HUES64 (cell line): Measurements from ENCODE around the gene PIK3CD.
A peak's percentile ranks its signal among the peaks of the same experiment; 100 is the strongest.
"Not testable (repeated sequence)": the region's sequence is repeated elsewhere in the genome, so short reads cannot be mapped to it uniquely, and the experiment has no call there.

ENCODE experiments used
- H3K27ac ChIP-seq: 2 replicates; pipeline ENCODE4 v1.7.0; 2013; ENCODE audit warnings: low read depth, low read length, inconsistent platforms
- H3K27me3 ChIP-seq: 2 replicates; pipeline ENCODE4 v1.6.1; 2013; ENCODE audit warnings: mild to moderate bottlenecking, low read length; ENCODE audit not compliant: insufficient read depth
- H3K36me3 ChIP-seq: 2 replicates; pipeline ENCODE4 v1.6.1; 2013; ENCODE audit warnings: mild to moderate bottlenecking, low read length; ENCODE audit not compliant: insufficient read depth
- H3K4me1 ChIP-seq: 2 replicates; pipeline ENCODE4 v1.6.1; 2013; ENCODE audit warnings: mild to moderate bottlenecking, low read length, moderate library complexity; ENCODE audit not compliant: insufficient read depth
- H3K4me3 ChIP-seq: 2 replicates; pipeline ENCODE4 v1.5.1; 2013; ENCODE audit warnings: mild to moderate bottlenecking, low read length, moderate library complexity
- H3K9ac ChIP-seq: 2 replicates; pipeline ENCODE4 v1.6.1; 2013; ENCODE audit warnings: mild to moderate bottlenecking, low read depth, low read length
- H3K9me3 ChIP-seq: 2 replicates; pipeline ENCODE4 v1.6.1; 2013; ENCODE audit warnings: low read depth, low read length; ENCODE audit not compliant: insufficient read depth
- WGBS: fragments of 150-250, 120-280 bp; methylation state at CpG from one replicate; pipeline ENCODE4 v1.1.7; 2013; ENCODE audit warnings: missing lambda C conversion rate; 5-methylcytosine and 5-hydroxymethylcytosine counted together

PIK3CD gene

DNA sequence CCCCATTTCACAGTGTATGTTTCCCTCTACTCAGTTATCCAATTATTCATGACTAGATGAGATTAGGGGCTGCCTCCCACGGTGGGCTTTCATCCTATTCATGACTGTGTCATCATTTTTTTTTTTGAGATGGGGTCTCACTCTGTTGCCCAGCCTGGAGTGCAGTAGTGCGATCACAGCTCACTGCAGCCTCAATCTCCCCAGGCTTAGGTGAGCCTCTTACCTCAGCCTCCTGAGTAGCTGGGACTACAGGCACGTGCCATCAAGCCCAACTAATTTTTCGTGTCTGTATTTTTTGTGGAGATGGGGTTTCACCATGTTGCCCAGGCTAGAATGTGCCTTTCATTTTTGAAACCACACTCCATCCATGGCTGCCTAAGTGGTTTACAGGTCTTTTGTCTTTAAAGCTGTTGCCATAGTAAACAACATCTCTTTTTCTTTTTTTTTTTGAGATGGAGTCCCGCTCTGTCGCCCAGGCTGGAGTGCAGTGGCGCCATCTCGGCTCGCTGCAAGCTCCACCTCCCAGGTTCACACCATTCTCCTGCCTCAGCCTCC is 60.0 kb downstream of the PIK3CD start:
- no peak overlapping the region for H3K27ac ChIP-seq
- peaks cover 16% of the 10 kb centered on the region for H3K4me1 ChIP-seq
- H3K36me3 ChIP-seq, result peaks cover 5% of the 10 kb centered on the region; the same call in 1 of the 2 replicates
- 90% methylated on average over 9 of the region's 9 CpGs for WGBS
- no peaks in the 10 kb centered on the region for H3K27me3 ChIP-seq
- no peak overlapping the region for H3K4me3 ChIP-seq
- no peak overlapping the region for H3K9ac ChIP-seq
- H3K9me3 ChIP-seq, result no peaks in the 10 kb centered on the region

DNA sequence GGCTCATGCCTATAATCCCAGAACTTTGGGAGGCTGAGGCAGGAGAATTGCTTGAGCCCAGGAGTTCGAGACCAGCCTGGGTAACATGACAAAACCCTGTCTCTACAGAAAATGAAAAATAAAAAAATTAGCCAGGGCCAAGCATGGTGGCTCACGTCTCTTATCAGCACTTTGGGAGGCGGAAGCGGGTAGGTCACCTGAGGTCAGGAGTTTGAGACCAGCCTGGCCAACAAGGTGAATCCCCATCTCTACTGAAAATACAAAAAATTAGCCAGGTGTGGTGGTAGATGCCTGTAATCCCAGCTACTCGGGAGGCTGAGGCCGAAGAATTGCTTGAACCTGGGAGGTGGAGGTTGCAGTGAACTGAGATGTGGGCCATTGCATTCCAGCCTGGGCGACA is 61.2 kb downstream of the PIK3CD start:
- H3K36me3 ChIP-seq, H3K4me3 ChIP-seq, H3K9ac ChIP-seq, H3K9me3 ChIP-seq, H3K27me3 ChIP-seq, H3K27ac ChIP-seq: not testable (repeated sequence)
- 96% methylated on average over 7 of the region's 7 CpGs for WGBS
- peaks cover 21% of the 10 kb centered on the region for H3K4me1 ChIP-seq

DNA sequence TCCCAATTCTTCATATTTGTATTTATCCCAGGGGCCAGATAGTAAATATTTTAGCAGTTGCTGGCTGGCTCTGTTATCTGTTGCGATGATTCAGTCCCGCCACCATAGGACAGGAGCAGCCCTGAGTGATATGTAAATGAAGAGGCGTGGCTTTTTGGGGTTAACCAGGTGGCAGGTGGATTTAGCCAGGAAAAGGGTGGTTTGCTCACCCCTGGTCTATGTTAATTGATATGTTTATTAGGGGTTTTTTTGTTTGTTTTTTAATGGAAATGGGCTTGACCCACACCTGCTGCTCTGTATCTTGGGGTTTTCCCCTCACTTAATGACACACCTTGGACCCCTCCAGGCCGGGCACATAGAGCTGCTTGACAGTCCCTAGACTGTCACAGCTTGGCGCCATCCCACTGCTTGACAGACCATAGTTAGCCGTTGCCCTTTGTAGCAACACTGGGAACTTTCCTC is 62.8 kb downstream of the PIK3CD start:
- WGBS, result 11% methylated on average over 6 of the region's 6 CpGs
- Histone ChIP-seq H3K4me1 (peaks cover 26% of the 10 kb centered on the region), H3K27me3 (no peaks in the 10 kb centered on the region), H3K27ac (peak overlapping the region; percentile 57; the same call in 1 of the 2 replicates), H3K9ac (no peak overlapping the region), H3K4me3 (no peak overlapping the region), H3K9me3 (no peaks in the 10 kb centered on the region), H3K36me3 (peaks cover 5% of the 10 kb centered on the region; the same call in 1 of the 2 replicates)

DNA sequence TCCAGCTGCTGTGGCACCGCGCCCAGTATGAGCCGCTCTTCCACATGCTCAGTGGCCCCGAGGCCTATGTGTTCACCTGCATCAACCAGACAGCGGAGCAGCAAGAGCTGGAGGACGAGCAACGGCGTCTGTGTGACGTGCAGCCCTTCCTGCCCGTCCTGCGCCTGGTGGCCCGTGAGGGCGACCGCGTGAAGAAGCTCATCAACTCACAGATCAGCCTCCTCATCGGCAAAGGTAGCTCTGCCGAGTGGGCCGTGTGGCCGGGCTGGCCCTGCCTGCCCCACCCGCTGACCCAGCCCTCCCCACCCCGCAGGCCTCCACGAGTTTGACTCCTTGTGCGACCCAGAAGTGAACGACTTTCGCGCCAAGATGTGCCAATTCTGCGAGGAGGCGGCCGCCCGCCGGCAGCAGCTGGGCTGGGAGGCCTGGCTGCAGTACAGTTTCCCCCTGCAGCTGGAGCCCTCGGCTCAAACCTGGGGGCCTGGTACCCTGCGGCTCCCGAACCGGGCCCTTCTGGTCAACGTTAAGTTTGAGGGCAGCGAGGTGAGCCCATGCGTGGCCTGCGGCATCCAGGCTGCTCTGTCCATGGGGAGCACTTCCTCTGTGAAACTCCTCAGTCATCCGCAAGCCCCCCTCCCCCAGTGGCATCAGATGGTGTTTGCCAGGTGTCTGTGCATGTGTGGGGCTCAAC is 64.2 kb downstream of the PIK3CD start:
- Histone ChIP-seq H3K27ac (no peak overlapping the region; the same call in 1 of the 2 replicates), H3K9me3 (no peaks in the 10 kb centered on the region), H3K4me1 (peaks cover 26% of the 10 kb centered on the region), H3K9ac (no peak overlapping the region), H3K27me3 (no peaks in the 10 kb centered on the region), H3K36me3 (peaks cover 5% of the 10 kb centered on the region; the same call in 1 of the 2 replicates), H3K4me3 (no peak overlapping the region)
- 95% methylated on average over 40 of the region's 40 CpGs for WGBS

DNA sequence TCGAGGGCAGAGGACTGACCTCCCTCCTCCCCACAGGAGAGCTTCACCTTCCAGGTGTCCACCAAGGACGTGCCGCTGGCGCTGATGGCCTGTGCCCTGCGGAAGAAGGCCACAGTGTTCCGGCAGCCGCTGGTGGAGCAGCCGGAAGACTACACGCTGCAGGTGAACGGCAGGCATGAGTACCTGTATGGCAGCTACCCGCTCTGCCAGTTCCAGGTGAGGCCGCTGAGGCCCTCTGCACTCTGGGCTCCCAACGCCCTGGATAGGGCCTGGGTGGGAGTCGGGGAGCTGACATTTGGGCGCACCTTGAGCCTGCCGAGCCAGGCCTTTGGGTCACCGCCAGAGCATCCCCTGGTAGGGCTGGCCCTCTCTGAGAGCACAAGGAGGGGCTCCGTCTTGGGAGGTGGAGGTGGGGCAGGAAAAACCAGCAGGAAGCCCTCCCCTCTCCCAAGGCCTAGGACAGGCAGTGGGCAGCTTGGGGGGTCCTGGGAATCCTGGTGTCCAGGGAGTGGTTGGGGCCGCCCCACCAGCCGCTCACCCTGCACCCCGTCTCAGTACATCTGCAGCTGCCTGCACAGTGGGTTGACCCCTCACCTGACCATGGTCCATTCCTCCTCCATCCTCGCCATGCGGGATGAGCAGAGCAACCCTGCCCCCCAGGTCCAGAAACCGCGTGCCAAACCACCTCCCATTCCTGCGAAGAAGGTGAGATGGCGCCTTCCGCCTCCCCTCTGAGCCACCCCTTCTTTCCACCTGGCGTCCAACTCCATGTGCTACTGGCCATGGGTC is 65.1 kb downstream of the PIK3CD start:
- Histone ChIP-seq H3K36me3 (peaks cover under 1% of the 10 kb centered on the region; the same call in 1 of the 2 replicates), H3K27me3 (no peaks in the 10 kb centered on the region), H3K4me3 (no peak overlapping the region), H3K27ac (no peak overlapping the region), H3K4me1 (peaks cover 26% of the 10 kb centered on the region), H3K9ac (no peak overlapping the region), H3K9me3 (no peaks in the 10 kb centered on the region)
- 96% methylated on average over 29 of the region's 29 CpGs for WGBS

DNA sequence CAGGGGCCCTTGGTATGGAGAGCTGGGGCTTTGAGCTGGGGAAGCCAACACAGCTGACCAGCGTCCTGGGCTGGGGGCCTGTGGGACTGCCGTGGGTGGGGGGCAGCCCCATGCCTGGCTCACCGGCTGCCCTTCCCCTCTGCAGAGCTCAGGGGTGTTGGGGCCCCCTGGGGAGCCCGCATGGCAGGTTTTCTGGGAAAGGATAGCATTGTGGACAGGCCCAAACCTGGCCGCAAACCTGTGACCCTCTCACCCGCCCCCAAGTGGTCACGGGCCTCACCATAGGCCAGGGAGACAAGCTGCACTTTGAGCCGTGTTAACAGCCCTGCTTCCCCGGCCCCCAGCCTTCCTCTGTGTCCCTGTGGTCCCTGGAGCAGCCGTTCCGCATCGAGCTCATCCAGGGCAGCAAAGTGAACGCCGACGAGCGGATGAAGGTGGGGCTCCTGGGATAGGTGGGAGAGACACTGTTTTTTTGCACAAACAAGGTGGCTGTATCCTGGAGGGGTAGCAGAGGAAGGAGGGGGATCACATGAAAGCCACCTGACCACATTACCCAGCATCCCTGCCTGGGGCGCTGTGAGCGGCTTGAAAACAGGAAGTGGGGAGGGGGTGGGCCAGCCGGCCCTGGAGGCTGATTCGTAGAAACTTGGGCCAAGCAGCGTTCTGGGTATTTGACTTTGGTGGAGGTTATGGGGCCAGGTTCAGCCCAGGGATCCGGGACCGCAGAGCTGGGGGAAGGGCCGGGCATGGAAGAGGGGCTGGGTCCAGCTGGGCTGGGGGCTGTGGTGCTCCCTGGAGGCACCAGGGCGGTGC is 65.9 kb downstream of the PIK3CD start:
- H3K4me3 ChIP-seq, result no peak overlapping the region
- H3K27me3 ChIP-seq, result no peaks in the 10 kb centered on the region
- 77% methylated on average over 25 of the region's 25 CpGs for WGBS
- H3K4me1 ChIP-seq, result peaks cover 26% of the 10 kb centered on the region
- peaks cover 2% of the 10 kb centered on the region; the same call in 1 of the 2 replicates for H3K36me3 ChIP-seq
- peak overlapping the region; percentile 46 for H3K27ac ChIP-seq
- no peak overlapping the region; the same call in 1 of the 2 replicates for H3K9ac ChIP-seq
- no peaks in the 10 kb centered on the region for H3K9me3 ChIP-seq

DNA sequence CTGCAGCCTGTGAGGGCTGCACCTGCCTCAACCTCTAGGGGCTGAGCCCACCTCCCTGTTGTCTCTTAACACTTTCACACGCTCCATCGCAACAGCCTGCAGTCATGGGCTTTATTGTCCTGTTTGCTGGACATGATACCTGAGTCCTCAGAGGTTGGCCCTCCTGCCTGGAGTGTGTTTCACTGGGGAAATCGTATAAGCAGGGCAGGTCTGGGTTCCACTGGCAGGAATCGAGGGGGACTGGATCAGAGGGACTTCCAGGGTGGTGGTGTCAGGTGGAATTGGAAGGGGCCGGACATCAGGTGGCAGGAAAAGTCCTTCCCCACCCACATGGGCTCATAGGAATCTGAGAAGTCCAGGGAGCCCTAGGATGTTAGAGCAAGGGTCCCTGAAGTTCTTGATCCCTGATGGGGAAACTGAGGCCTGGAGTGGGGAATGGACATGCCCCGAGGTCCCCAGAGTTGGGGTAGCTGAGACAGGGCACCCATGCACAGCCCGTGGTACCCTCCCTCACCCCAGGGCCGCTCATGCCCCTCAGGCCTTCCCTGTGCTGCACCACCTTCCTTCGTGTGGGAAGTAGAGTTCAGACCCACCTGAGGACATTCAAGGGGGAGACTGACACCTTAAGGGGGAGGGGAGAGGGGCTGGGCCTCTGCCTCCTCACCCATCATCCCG is 66.6 kb downstream of the PIK3CD start:
- Histone ChIP-seq H3K36me3 (peaks cover 9% of the 10 kb centered on the region), H3K4me1 (peaks cover 26% of the 10 kb centered on the region), H3K9me3 (0 out of 2 replicates have a peak, but pooled peaks cover 5% of the 10 kb centered on the region), H3K9ac (no peak overlapping the region; the same call in 1 of the 2 replicates), H3K27me3 (no peaks in the 10 kb centered on the region), H3K27ac (peak overlapping the region; percentile 46), H3K4me3 (no peak overlapping the region)
- 90% methylated on average over 10 of the region's 10 CpGs for WGBS

DNA sequence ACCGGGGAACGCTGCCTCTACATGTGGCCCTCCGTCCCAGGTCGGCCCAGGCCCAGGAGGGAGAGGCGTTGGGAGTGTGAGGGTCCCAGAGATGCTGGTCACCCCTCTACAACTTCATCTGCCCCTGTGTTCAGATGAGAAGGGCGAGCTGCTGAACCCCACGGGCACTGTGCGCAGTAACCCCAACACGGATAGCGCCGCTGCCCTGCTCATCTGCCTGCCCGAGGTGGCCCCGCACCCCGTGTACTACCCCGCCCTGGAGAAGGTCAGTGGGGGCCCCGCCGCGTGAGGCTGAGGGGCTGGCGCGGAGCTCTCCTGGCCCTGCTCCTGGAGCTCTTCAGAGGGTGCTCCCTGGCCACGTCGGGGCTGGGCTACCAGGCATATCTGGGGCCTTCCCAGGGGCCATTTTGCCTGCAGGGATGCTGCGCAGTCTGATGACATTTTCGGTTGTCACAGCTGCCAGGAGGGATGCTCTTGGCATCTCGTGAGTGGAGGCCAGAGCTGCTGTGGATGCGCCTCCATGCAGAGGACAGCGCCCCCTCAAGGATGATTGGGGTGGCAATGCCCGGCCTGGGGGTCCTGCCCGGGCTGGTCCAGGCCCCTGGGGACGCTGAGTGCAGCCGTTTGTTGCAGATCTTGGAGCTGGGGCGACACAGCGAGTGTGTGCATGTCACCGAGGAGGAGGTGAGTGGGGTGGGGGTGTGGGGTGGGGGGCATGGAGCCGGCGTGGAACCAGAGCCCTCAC is 68.6 kb downstream of the PIK3CD start:
- no peaks in the 10 kb centered on the region for H3K27me3 ChIP-seq
- H3K4me1 ChIP-seq, result peaks cover 12% of the 10 kb centered on the region

DNA sequence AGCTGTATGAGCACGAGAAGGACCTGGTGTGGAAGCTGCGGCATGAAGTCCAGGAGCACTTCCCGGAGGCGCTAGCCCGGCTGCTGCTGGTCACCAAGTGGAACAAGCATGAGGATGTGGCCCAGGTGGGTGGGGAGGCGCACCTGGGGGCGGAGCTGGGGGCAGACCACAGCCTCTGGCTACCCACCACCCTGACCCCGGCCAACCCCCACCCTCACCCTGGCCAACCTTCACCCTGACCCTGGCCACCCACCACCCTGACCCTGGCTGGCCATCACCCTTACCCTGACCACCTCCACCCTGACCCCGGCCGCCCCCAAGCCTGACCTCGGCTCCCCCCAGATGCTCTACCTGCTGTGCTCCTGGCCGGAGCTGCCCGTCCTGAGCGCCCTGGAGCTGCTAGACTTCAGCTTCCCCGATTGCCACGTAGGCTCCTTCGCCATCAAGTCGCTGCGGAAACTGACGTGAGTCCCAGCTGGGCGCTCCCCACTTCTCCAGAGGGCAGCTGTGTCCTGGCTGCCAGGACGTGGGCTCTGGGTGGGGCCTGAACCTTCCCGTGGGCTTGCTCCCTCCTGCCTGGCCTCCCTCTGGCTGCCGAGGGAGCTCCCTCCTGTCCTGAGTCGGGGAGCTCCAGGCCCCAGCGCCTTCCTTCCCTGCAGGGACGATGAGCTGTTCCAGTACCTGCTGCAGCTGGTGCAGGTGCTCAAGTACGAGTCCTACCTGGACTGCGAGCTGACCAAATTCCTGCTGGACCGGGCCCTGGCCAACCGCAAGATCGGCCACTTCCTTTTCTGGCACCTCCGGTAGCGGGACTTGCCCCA is 69.5 kb downstream of the PIK3CD start:
- Histone ChIP-seq H3K9ac (no peak overlapping the region), H3K4me3 (no peak overlapping the region), H3K27ac (no peak overlapping the region), H3K27me3 (no peaks in the 10 kb centered on the region), H3K9me3 (peaks cover 5% of the 10 kb centered on the region; the same call in 1 of the 2 replicates), H3K4me1 (peaks cover 10% of the 10 kb centered on the region), H3K36me3 (peaks cover 16% of the 10 kb centered on the region)
- 92% methylated on average over 34 of the region's 34 CpGs for WGBS

More for the DNA sequence above, 68.6 kb downstream of the PIK3CD start:
- no peak overlapping the region for H3K4me3 ChIP-seq
- peaks cover 16% of the 10 kb centered on the region for H3K36me3 ChIP-seq
- WGBS, result 96% methylated on average over 36 of the region's 36 CpGs
- peaks cover 5% of the 10 kb centered on the region; the same call in 1 of the 2 replicates for H3K9me3 ChIP-seq
- H3K27ac ChIP-seq, result no peak overlapping the region
- H3K9ac ChIP-seq, result no peak overlapping the region
